Activated CD4-positive, CD25-positive, alpha-beta regulatory T cell treated with anti-CD3 and anti-CD28 coated beads, Interleukin-2, amount 50 U/mL, for 16 hours (primary cell): Measurements from ENCODE around the gene LCORL.
"Not testable (repeated sequence)": the region's sequence is repeated elsewhere in the genome, so short reads cannot be mapped to it uniquely, and the experiment has no call there.

ENCODE experiments used
- DNase-seq: peaks from one replicate; pipeline ENCODE4 v3.0.0-alpha.2; 2020; ENCODE audit warnings: low read depth, low spot score

The LCORL gene

DNA sequence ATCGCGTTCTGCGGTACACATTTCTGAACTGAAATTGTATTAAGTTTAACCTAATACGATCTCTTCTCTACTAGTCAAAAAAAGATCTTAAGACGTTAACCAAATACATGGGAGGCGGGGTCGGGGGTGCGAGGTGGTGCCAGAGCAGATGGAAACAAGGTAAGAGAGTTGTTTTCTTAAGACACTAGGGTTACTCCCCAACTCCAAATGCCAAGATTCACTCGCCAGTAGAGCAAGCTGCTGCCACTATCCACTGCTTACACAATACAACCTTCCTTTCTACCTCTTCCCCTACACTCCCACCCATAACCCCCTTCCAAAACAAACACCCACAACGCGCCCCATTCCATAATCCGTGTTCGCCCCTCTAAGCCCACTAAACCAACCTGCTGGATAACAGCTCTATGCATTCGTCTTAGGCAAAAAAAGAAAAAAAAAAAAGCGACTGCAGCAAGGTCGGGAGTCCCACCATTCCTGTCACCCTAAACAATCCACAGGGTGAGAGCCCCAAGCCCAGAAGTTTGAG, 1.3 kb downstream of the LCORL start:
- DNase-seq, result no peak

GRCh38 chr4:18014269-18014668, 7.3 kb downstream of the LCORL start:
- DNase-seq, result no peak

GRCh38 chr4:18012807-18013462, 8.6 kb downstream of the LCORL start:
- no peak for DNase-seq

DNA sequence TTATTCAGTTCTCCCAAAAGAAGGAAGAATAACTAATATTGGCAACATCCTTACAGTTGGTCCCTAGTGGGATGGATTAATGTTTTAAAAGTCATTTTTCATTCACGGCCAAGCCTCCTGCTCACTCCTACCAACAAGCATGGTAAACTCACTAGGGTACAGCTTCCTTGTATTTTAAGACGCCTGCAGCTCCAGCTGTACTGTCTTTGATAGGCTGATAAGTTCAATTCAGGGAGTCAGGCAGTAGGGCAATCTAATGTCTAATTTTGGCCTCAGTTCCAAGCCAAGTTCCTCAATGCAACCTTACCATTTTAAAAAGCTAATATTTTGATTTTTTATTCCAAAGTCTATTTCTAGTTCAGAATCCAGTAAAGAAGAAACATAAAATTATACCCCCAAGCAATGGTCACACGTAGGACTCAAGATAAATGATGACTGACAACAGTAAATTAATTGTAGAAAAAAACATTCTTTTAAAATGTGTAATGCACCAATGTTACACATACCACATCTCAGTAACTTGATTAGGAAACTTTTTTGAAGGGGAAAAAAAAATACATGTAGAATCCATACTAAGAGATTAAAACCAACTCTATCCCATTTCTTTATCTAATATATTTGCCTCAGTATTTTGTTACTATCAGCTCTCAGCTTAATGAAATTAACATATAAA, 9.3 kb downstream of the LCORL start:
- DNase-seq, result no peak

- DNase-seq, result no peak
Measured at GRCh38 chr4:18007625-18008024, 13.9 kb downstream of the LCORL start.

GRCh38 chr4:18006432-18006831, 15.1 kb downstream of the LCORL start:
- not testable (repeated sequence) for DNase-seq

- DNase-seq, result no peak
Measured at GRCh38 chr4:17997129-17997528, 24.4 kb downstream of the LCORL start.

DNA sequence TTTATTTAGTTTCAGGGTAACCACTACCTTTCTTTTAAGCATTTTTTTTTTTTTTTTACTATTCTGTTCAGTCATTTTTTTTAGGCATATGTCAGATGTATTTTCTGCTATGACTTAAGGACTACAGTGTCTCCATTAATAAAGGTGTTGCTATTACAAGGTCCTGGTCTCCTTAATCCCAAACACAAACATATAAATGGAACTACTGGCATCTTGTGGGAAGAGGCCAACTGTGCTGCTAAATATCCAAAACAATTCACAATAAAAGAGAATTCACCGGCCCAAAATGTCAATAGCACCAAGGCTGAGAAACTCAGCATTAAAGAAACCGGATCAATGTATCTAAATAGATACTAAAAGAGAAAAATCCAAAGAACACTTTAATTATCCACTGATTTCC, 26.4 kb downstream of the LCORL start:
- no peak for DNase-seq

DNA sequence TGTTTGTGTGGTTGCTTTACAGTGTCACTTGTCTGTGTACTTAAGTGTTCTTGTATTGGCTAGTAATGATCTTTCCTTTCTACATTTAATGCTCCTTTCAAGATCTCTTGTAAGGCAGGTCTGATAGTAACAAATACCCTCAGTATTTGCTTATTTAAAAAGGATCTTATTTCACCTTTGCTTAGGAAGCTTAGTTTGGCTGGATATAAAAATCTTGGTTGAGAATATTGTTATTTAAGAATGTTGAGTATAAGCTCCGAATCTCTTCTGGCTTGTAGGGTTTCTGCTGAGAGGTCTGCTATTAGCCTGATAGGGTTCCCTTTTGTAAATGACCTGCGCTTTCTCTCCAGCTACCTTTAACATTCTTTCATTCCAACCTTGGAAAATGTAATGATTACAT, 35.7 kb downstream of the LCORL start:
- DNase-seq, result no peak

GRCh38 chr4:17981063-17981462, 40.5 kb downstream of the LCORL start:
- DNase-seq, result no peak

GRCh38 chr4:17968721-17969120, 52.8 kb downstream of the LCORL start:
- DNase-seq, result no peak

- no peak for DNase-seq
Measured at GRCh38 chr4:17967078-17967477, 54.5 kb downstream of the LCORL start.

DNA sequence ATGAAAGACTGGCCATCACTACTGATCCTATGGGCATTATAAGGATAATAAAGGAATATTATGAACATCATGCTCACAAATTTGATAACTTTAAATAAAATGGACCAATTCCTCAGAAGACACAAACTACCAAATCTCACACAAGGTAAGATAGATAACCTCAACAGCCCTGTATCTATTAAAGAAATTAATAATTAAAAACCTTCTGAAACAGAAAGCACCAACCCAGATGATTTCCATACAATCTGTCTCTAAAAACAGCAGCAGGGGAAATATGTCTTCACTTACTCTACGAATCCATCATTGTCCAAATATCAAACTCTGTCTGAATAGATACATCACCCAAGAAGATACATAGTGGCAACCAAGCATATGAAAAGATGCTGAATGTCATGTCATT, 55.2 kb downstream of the LCORL start:
- no peak for DNase-seq

DNA sequence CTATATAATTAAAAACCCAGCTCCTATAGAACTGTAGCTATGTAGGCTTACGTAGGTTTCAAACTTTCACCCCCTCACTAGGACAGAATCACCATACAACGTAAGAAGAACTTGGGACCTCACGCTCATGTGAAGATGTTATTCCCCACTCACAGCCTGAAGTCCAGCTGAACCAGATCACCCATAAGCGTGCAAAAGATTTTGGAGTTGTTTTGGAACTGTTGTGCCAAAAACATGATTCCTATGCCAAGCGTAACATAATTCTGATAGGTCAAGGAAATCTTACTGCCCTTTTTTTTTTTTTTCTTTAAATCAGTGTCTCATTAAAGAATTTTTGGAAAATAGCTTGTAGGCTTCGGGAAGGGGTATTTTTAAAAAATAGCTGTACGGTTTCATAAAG, 57.0 kb downstream of the LCORL start:
- no peak for DNase-seq

DNA sequence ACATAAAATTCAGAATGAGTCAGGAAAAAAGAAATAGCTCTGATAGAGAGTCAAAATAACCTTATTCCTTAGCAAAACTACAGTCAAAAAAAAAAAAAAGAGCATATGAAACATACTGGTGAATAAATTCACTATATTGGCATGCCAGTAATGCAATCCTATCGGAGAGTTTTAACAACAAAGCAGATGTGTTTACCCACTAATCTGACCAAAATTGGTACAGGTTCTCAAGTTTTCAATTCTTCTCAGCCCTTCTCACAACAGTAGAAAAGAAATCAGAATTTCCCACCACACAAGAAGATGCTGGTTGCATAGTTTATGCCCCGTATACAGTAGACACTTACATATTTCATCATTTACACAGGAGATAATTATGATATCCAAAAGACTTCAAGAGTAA, 59.4 kb downstream of the LCORL start:
- no peak for DNase-seq

- DNase-seq, result no peak
Measured at GRCh38 chr4:17961249-17961648, 60.3 kb downstream of the LCORL start.

DNA sequence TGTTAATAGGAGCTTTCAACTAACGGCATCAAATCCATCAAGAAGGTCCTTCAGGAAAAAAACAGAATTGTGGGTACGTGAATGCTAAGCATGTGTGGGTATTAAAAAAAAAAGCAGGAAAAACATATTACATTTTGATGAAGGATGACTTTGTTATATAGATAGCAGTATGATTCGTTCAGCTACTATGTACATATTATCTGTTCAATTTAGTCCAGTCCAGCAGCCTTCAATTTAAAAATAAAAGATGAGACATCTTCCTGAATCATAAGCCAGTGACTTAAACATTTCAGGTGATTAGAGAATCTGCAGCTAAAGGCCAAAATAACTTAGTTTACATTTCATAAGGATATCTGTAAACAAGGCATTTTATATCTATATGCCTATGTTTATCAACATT, 63.4 kb downstream of the LCORL start:
- DNase-seq, result no peak

GRCh38 chr4:17957688-17958087, 63.9 kb downstream of the LCORL start:
- no peak for DNase-seq

- DNase-seq, result no peak
Measured at GRCh38 chr4:17956245-17956644, 65.3 kb downstream of the LCORL start.

DNA sequence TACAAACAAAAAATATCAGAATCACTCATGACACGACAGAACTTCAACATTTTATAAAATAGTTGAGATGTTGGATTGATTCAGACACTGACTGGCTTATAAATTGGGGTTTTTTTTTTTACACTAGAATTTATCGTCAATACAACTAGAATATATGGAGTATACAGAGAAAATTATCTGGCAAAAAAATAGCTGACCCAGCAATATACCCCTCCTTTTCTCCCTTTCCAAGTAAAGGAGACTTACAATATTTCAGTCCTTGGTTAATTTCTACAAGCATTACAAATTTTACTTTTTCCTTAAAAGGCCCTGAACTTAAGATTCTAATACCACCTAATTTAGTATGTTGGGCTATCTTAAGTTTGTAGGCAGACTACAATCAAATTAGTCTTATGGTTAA, 76.3 kb downstream of the LCORL start:
- no peak for DNase-seq

GRCh38 chr4:17941731-17942130, 79.8 kb downstream of the LCORL start:
- no peak for DNase-seq

DNA sequence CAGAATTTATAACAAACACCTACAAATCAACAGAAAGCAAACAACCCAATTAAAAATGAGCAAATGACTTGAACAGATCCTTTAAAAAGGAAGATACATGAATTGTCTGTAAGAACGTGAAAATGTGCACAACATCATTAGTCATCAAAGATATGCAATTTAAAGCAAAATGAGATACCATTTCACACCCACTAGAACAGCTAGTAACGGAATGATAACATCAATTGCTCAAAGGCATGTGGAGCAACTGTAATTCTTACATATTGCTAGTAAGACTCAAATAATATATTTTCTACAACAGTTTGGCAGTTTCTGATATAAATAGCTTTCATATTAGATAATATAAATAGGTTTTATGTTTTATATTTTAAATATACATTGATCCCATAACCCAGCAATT, 82.5 kb downstream of the LCORL start:
- no peak for DNase-seq

GRCh38 chr4:17934286-17934685, 87.3 kb downstream of the LCORL start:
- DNase-seq, result no peak
